NCI-H2171 (cell line): ENCODE results near the gene AKR1C4.
"Not testable (repeated sequence)": the region's sequence is repeated elsewhere in the genome, so short reads cannot be mapped to it uniquely, and the experiment has no call there.

Experiments used
- DNase-seq: peaks from one replicate; lab custom pipeline; 2025; lab: John Stamatoyannopoulos, UW

AKR1C4 gene

DNA sequence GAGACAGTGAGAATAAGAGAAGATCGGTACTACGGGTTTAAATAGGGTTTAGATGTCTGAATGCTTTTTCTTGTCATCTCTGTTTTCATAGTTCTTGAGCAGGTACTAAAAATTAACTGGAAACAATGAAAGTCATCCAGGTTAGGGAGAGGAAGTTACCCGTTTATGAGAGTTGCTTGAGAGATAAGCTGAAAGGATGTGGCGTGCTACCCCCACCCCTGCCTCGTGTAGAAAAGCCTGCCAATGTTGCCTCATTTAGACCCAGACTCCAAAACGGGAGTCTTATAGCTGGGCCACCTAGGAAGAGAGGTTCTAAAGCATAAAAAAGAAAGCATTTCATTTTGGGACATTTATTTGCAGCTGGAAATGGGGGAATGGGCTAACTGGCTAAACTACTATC is 10.2 kb downstream of the AKR1C4 start:
- DNase-seq = no peak

GRCh38 chr10:5209776-5210175 is 13.1 kb downstream of the AKR1C4 start:
- DNase-seq = not testable (repeated sequence)

- not testable (repeated sequence) for DNase-seq
Measured at GRCh38 chr10:5210261-5210660, 13.6 kb downstream of the AKR1C4 start.

- DNase-seq = no peak
Measured at GRCh38 chr10:5211696-5212536, 15.3 kb downstream of the AKR1C4 start.

- DNase-seq = no peak
Measured at GRCh38 chr10:5216801-5217200, 20.2 kb downstream of the AKR1C4 start.

DNA sequence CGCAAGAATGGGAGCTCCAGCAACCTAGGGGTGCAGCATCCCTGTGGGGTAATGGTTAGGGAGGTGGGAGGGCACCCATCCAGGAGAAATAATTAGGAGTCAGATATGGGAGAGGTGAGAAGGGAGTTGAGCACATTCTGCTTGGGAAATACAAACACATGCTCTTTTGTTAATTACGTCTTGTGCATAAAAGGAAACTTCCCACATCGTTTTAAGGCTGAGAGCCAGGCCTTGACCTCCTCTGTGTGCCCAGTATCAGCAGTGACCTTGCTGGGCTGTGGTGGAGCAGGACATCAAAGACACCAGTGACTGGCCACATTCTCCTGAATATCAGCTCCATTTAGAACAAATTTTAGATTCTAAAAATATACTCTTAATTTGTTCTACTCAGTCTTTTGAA is 22.6 kb downstream of the AKR1C4 start:
- DNase-seq = no peak

- DNase-seq = not testable (repeated sequence)
Measured at GRCh38 chr10:5222942-5223341, 26.3 kb downstream of the AKR1C4 start.

DNA sequence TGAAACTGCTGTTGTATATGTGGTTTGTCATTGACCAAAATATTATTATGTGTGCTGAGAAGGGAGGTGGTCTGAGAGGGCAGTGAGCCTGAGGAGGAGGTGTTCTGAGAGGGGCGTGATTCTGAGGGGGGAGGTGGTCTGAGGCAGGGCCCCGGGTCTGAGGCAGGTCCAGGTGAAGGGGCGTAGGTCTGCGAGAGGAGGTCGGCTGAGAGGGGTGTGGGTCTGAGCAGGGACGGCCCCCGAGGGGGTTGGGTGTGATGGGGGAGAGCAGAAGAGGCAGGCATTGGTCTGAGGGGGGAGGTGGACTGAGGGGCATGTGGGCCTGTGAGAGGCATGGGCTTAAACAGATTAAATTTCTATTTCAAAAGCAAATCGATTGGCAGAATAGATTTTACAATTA is 32.4 kb downstream of the AKR1C4 start:
- no peak for DNase-seq

GRCh38 chr10:5233324-5233723 is 36.7 kb downstream of the AKR1C4 start:
- DNase-seq = no peak

DNA sequence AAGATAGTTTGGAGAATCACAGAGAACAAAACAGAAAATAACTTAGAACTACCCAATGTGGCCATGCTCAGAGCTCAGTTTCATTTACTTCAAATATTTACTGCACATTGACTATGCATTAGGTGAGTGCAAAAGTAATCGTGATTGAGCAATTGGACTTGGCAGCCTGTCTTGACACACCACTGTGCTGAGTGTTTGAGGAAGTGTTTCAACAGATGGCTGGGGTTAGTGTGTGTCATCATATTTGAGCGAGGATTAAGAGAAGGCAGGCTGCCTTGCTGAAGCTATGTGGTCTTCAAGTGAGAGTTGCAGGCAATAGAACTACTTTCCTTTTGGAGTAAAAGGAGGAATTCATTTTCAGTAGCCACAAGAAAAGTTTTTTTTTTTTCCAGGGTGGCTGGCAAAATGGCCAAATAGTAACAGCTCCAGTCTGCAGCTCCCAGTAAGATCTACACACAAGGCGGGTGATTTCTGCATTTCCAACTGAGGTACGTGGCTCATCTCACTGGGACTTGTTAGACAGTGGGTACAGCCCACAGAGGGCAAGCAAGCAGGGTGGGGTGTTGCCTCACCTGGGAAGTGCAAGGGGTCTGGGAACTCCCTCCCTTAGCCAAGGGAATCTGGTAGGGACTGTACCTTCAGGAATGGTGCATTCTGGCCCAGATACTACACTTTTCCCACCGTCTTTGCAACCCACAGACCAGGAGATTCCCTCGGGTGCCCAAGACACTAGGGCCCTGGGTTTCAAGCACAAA is 37.6 kb downstream of the AKR1C4 start:
- peak; percentile 1 for DNase-seq

- not testable (repeated sequence) for DNase-seq
Measured at GRCh38 chr10:5237541-5237940, 40.9 kb downstream of the AKR1C4 start.

- DNase-seq = no peak
Measured at GRCh38 chr10:5242585-5242984, 45.9 kb downstream of the AKR1C4 start.

DNA sequence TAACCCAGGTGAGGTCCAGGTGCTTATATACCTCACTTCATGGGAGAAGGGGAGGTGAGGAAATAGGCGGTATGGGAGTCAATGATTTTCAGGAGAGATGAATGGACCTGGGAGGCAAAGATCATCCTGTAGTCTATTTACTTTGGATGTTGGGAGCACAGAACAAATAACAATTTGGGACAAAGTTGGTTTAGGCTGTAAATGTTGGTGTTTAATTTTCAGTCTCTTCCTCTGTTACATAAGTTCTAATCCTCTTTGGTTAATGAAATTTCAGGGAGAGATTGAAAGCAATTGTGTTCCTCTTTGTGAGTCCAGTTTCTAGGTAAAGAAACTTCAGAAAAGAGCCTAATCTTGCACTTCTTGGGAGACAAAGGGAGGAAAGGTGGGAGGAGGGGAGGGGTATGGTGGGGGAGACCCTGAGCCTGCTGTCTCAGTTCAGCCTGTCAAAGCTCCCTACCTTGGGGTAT is 46.9 kb downstream of the AKR1C4 start:
- no peak for DNase-seq

GRCh38 chr10:5252177-5253037 is 55.8 kb downstream of the AKR1C4 start:
- no peak for DNase-seq

DNA sequence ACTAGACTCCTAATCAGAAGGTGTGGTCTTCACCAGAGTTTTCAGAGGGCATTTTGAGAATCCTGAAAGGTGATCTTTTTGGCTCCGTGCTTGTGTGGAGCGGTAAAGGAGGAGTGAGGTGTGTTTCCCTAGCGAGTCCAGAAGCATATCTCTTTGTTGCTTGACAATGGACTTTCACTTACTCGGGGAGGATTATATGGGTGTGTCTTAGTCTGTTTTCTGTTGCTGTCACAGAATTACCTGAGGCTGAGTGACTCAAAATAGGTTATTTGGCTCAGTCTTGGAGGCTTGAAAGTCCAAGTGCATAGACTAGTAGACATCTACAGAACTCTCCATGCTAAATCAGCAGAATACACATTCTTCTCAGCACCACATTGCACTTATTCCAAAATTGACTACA is 57.9 kb downstream of the AKR1C4 start:
- no peak for DNase-seq

DNA sequence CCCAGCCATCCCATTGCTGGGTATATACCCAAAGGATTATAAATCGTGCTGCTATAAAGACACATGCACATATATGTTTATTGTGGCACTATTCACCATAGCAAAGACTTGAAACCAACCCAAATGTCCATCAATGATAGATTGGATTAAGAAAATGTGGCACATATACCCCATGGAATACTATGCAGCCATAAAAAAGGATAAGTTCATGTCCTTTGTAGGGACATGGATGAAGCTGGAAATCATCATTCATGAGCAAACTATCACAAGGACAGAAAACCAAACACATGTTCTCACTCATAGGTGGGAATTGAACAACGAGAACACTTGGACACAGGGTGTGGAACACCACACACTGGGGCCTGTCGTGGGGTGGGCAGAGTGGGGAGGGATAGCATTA is 61.1 kb downstream of the AKR1C4 start:
- not testable (repeated sequence) for DNase-seq

- no peak for DNase-seq
Measured at GRCh38 chr10:5259132-5259951, 62.7 kb downstream of the AKR1C4 start.

DNA sequence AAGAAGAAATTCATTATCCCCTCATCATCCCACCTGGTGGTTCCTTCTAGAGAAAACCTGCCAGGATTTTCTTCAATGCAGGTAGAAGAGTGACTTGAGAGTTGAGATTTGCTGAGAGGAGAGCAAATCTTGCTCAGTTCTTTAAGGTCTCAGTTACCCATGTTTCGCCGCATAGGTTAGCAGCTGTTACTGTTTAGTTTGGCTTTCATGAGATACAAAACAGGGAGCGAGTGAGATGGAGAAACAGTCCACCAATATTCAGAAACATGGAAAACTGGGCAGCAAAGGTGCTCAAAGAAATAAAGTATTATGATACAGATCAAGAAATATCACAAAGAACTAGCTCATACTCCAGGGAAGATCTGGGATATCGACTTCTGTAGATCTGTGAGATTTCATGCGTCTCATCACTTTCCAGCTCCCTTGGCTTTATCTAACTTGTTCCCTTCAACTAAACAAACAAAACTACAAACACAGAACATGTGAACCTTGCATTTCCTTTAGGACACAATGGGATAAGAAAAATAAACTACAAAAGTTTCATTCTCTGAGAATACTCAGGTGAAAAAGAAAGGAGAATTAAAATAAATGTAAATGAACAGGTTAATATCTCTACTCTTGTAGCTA is 63.4 kb downstream of the AKR1C4 start:
- DNase-seq = no peak

DNA sequence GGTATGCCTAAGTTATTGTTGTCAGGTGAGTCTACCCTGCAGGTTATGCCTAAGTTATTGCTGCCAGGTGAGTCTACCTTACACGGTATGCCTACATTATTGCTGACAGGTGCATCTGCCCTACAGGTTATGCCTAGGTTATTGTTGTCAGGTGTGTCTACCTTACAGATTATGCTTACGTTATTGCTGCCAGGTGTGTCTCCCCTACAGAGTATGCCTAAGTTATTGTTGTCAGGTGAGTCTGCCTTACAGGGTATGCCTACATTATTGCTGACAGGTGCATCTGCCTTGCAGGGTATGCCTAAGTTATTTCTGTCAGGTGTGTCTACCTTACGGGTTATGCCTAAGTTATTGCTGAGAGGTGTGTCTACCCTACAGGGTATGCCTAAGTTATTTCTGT is 64.2 kb downstream of the AKR1C4 start:
- DNase-seq = no peak

- DNase-seq = no peak
Measured at GRCh38 chr10:5265139-5265538, 68.5 kb downstream of the AKR1C4 start.

DNA sequence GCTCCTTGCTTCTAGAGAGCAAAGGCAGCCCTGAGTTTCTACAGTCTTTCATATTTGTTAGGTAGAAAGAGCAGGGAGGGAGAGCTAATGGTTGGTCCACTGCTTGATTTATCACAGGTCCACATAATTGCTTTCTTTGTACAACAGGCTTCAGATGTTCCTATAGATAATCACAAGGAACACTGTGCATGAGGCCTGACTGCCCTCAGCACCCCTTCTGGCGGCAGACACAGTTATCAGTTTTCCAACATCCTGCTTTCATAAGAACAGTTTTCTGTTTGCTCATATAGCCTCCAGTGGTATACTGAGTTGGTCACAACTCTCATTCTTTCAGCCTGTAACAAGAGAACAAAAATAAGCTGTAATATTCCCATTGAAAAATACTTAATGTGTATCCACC is 69.7 kb downstream of the AKR1C4 start:
- DNase-seq = no peak
